CD14-positive monocyte (primary cell): ENCODE data around the gene EPB41. TPM values are rescaled to one million over a fixed set of nuclear protein-coding genes. Genes with fewer than 3 reads are reported as not detected.
A peak's percentile ranks its signal among the peaks of the same experiment; 100 is the strongest.

Experiments
- DNase-seq, 3 donors: peaks; one replicate each; pipeline ENCODE4 v3.0.0-alpha.2; 2011 to 2022
- H2AFZ ChIP-seq: 2 replicates; pipeline ENCODE4 v1.6.0; 2012; ENCODE audit warnings: mild to moderate bottlenecking, low read depth, low read length, inconsistent platforms; ENCODE audit not compliant: insufficient read depth, poor library complexity, severe bottlenecking
- H3K27ac ChIP-seq, 2 donors: 1 replicate in 1 of 2; 2 replicates in 1 of 2; pipeline ENCODE4 v1.5.1; 2012 to 2013; ENCODE audit warnings: low read length in 2 of 2, control low read depth in 1 of 2, inconsistent platforms in 1 of 2, low read depth in 1 of 2, mild to moderate bottlenecking in 1 of 2
- H3K27me3 ChIP-seq, 2 donors: one replicate each; pipeline versions ENCODE4 v1.6.0 to v1.6.1; 2011 to 2013; ENCODE audit warnings: low read length in 2 of 2; ENCODE audit not compliant: control insufficient read depth in 2 of 2, insufficient read depth in 2 of 2
- H3K36me3 ChIP-seq, 2 donors: replicated peaks in 1 of 2; 1 replicate in 1 of 2; 2 replicates in 1 of 2; pipeline versions ENCODE4 v1.5.1 to v1.6.1; 2012 to 2013; ENCODE audit warnings: low read length in 2 of 2, control low read depth in 1 of 2, inconsistent platforms in 1 of 2, mild to moderate bottlenecking in 1 of 2; ENCODE audit not compliant: insufficient read depth in 2 of 2, control insufficient read depth in 1 of 2
- H3K4me1 ChIP-seq, 2 donors: 1 replicate in 1 of 2; 2 replicates in 1 of 2; pipeline versions ENCODE4 v1.5.1 to v1.6.1; 2012 to 2013; ENCODE audit warnings: low read length in 2 of 2, control low read depth in 1 of 2, inconsistent platforms in 1 of 2, mild to moderate bottlenecking in 1 of 2, moderate library complexity in 1 of 2; ENCODE audit not compliant: insufficient read depth in 2 of 2, control insufficient read depth in 1 of 2
- H3K4me2 ChIP-seq: replicated peaks from 2 replicates; pipeline ENCODE3; 2012; ENCODE audit warnings: low read length, moderate library complexity, mild to moderate bottlenecking; ENCODE audit not compliant: poor library complexity, severe bottlenecking; ENCODE audit errors: extremely low read depth
- H3K4me3 ChIP-seq, 3 experiments: fragments of 200-600 bp in 1 of 3; sonication (generic) in 1 of 3; replicated peaks in 1 of 3; 1 replicate in 2 of 3; 2 replicates in 1 of 3; pipeline ENCODE4 v1.5.1; 2011 to 2013; ENCODE audit warnings: low read length in 3 of 3, mild to moderate bottlenecking in 3 of 3, control low read depth in 2 of 3, low read depth in 2 of 3, inconsistent platforms in 1 of 3, moderate library complexity in 1 of 3
- H3K79me2 ChIP-seq: 2 replicates; pipeline ENCODE4 v1.6.0; 2012; ENCODE audit warnings: mild to moderate bottlenecking, control low read depth, inconsistent platforms, low read length, moderate library complexity; ENCODE audit not compliant: insufficient read depth
- H3K9ac ChIP-seq: 2 replicates; pipeline ENCODE4 v1.6.0; 2017; ENCODE audit warnings: low read length, mild to moderate bottlenecking; ENCODE audit not compliant: insufficient read depth, poor library complexity, severe bottlenecking
- H3K9me3 ChIP-seq, 2 donors: replicated peaks in 1 of 2; 1 replicate in 1 of 2; 2 replicates in 1 of 2; pipeline versions ENCODE4 v1.5.1 to v1.6.1; 2012 to 2013; ENCODE audit warnings: low read length in 2 of 2, control low read depth in 1 of 2; ENCODE audit not compliant: control insufficient read depth in 1 of 2, insufficient read depth in 1 of 2
- H4K20me1 ChIP-seq: 2 replicates; pipeline ENCODE4 v1.6.0; 2012; ENCODE audit warnings: mild to moderate bottlenecking, low read length, control low read depth, moderate library complexity; ENCODE audit not compliant: insufficient read depth
- H3K27ac Mint-ChIP-seq, 7 donors: one replicate each; pipeline ENCODE4 v1.8.0; 2020; ENCODE audit warnings: mild to moderate bottlenecking in 7 of 7, mixed read lengths in 7 of 7, moderate library complexity in 6 of 7, inconsistent platforms in 2 of 7
- H3K27me3 Mint-ChIP-seq, 3 donors: one replicate each; pipeline ENCODE4 v1.8.0; 2021 to 2022; ENCODE audit warnings: low read depth in 3 of 3, mild to moderate bottlenecking in 3 of 3, mixed read lengths in 3 of 3, moderate library complexity in 3 of 3, inconsistent platforms in 1 of 3
- H3K36me3 Mint-ChIP-seq, 2 donors: one replicate each; pipeline ENCODE4 v1.8.0; 2020; ENCODE audit warnings: mixed read lengths in 2 of 2, inconsistent platforms in 1 of 2, mild to moderate bottlenecking in 1 of 2
- H3K4me1 Mint-ChIP-seq: one replicate; pipeline ENCODE4 v1.8.0; 2020; ENCODE audit warnings: mild to moderate bottlenecking, mixed read lengths
- H3K4me3 Mint-ChIP-seq, 2 donors: one replicate each; pipeline ENCODE4 v1.8.0; 2020; ENCODE audit warnings: mild to moderate bottlenecking in 2 of 2, mixed read lengths in 2 of 2, moderate library complexity in 1 of 2
- H3K9me3 Mint-ChIP-seq, 7 donors: one replicate each; pipeline ENCODE4 v1.8.0; 2020 to 2022; ENCODE audit warnings: mixed read lengths in 7 of 7, mild to moderate bottlenecking in 6 of 7, moderate library complexity in 6 of 7, inconsistent platforms in 2 of 7
- CTCF ChIP-seq: fragments of 200-600 bp; IDR thresholded peaks from one replicate; pipeline ENCODE4 v1.8.0; 2022; ENCODE audit warnings: antibody characterized with exemption, mild to moderate bottlenecking
- WGBS: methylation state at CpG from one replicate; pipeline ENCODE4 v1.1.5; 2013; ENCODE audit warnings: missing lambda C conversion rate; ENCODE audit not compliant: insufficient coverage; 5-methylcytosine and 5-hydroxymethylcytosine counted together
- intact Hi-C, 2 donors: fragments of 100-400 bp; cut with micrococcal nuclease; formaldehyde crosslinking; loops; one replicate each; pipeline versions ENCODE4 v1.15.0 to v1.15.1; 2023
- polyA plus RNA-seq, 3 donors: library from polyadenylated mRNA; depleted of rRNA in 1 of 3; unstranded in 2 of 3; stranded (reverse) in 1 of 3; fragments of 300-500 nt in 2 of 3; fragments of >200 nt in 1 of 3; fragmentation: Illumina TruSeq in 2 of 3; gene quantifications; 1 replicate in 2 of 3; 2 replicates in 1 of 3; pipeline ENCODE4 v1.2.3, GENCODE V29; 2012 to 2021

EPB41 gene
- polyA plus RNA-seq, 3 donors, result 11.3 to 19.4 (median 18.9) TPM

DNA sequence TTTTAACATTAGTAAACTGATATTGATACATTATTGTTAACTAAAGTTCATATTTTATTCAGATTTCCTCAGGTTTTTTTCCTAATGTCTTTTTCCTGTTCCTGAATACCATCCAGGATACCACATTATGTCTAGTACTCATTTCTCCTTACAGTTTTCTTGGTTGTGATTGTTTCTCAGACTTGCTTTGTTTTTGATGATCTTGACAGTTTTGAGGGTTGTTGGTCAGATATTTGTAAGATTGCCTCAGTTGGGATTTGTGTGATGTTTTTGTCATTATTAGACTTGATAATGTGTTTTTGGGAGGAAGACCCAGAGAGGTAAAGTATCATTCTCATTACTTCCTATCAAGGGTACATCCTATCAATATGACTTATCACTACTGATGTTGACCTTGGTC lies 19.5 kb downstream of the EPB41 start:
- Histone ChIP-seq H2AFZ (no peak overlapping the region), H3K27ac (no peak overlapping the region), H3K79me2 (peaks cover 81% of the 10 kb centered on the region), H4K20me1 (peaks cover 12% of the 10 kb centered on the region), H3K9ac (no peak overlapping the region), H3K4me1 (peaks cover under 1 to 4% of the 10 kb centered on the region in 2 donors), H3K36me3 (no peaks in the 10 kb centered on the region), H3K9me3 (no peaks in the 10 kb centered on the region), H3K4me3 (no peak overlapping the region), H3K4me2 (no peak overlapping the region), H3K27me3 (no peaks in the 10 kb centered on the region)
- H3K36me3 Mint-ChIP-seq, result peaks cover 3 to 15% of the 10 kb centered on the region in 2 donors
- no peak for TF ChIP-seq CTCF
- H3K27ac Mint-ChIP-seq, result no peak overlapping the region
- H3K9me3 Mint-ChIP-seq, result peaks cover 0 to 4% (median 0%) of the 10 kb centered on the region in 7 donors
- H3K4me3 Mint-ChIP-seq, result no peak overlapping the region
- H3K4me1 Mint-ChIP-seq, result peaks cover 2% of the 10 kb centered on the region
- H3K27me3 Mint-ChIP-seq, result no peaks in the 10 kb centered on the region
- intact Hi-C loops, result no loop called here
- no peak for DNase-seq

GRCh38 chr1:28934676-28935075 lies 20.3 kb downstream of the EPB41 start:
- Histone ChIP-seq H3K27me3 (no peaks in the 10 kb centered on the region), H3K27ac (no peak overlapping the region), H3K36me3 (no peaks in the 10 kb centered on the region), H3K4me1 (peaks cover 0 to 4% of the 10 kb centered on the region in 2 donors), H3K9ac (no peak overlapping the region), H3K9me3 (no peaks in the 10 kb centered on the region), H3K79me2 (peaks cover 81% of the 10 kb centered on the region), H3K4me3 (no peak overlapping the region), H3K4me2 (no peak overlapping the region), H2AFZ (no peak overlapping the region), H4K20me1 (peaks cover 12% of the 10 kb centered on the region)
- H3K27me3 Mint-ChIP-seq, result no peaks in the 10 kb centered on the region
- H3K4me1 Mint-ChIP-seq, result peaks cover 2% of the 10 kb centered on the region
- 100% methylated on average over 2 of the region's 5 CpGs for WGBS
- peaks cover 0 to 4% (median 0%) of the 10 kb centered on the region in 7 donors for H3K9me3 Mint-ChIP-seq
- intact Hi-C loops, result no loop called here
- H3K4me3 Mint-ChIP-seq, result no peak overlapping the region
- no peak for DNase-seq
- no peak for TF ChIP-seq CTCF
- H3K27ac Mint-ChIP-seq, result peak overlapping the region in 1 of 7 donors; percentile 15
- H3K36me3 Mint-ChIP-seq, result peaks cover 3 to 15% of the 10 kb centered on the region in 2 donors
